Activated CD8-positive, alpha-beta T cell treated with anti-CD3 and anti-CD28 coated beads for 36 hours (primary cell): ENCODE data around the gene ERMAP. TPM values are rescaled to one million over a fixed set of nuclear protein-coding genes. Genes with fewer than 3 reads are reported as not detected.
A peak's percentile ranks its signal among the peaks of the same experiment; 100 is the strongest.

ENCODE experiments used
- ATAC-seq: fragments of 200-7000 bp; cut with Tn5 transposase; one replicate; pipeline ENCODE4 v1.10.0; 2021; ENCODE audit warnings: mild to moderate bottlenecking, moderate library complexity
- CTCF ChIA-PET: fragments of 350-600 bp; sonication (Branson Sonifier 250); formaldehyde crosslinking; loops from one replicate; lab custom pipeline; 2021; ENCODE audit warnings: antibody characterized with exemption; lab: Charles Lee
- POLR2A ChIA-PET: fragments of 350-600 bp; sonication (Branson Sonifier 250); formaldehyde crosslinking; loops from one replicate; lab custom pipeline; 2021; ENCODE audit warnings: antibody characterized with exemption; lab: Charles Lee
- DNase-seq: peaks from one replicate; pipeline ENCODE4 v3.0.0-alpha.2; 2020
- H3K27ac Mint-ChIP-seq: one replicate; pipeline ENCODE4 v1.8.0; 2021; ENCODE audit warnings: mild to moderate bottlenecking, mixed read lengths
- H3K27me3 Mint-ChIP-seq: one replicate; pipeline ENCODE4 v1.8.0; 2021; ENCODE audit warnings: mixed read lengths
- H3K36me3 Mint-ChIP-seq: one replicate; pipeline ENCODE4 v1.8.0; 2021; ENCODE audit warnings: low read depth, mixed read lengths
- H3K4me1 Mint-ChIP-seq: one replicate; pipeline ENCODE4 v1.8.0; 2021; ENCODE audit warnings: low read depth, mixed read lengths
- H3K4me3 Mint-ChIP-seq: one replicate; pipeline ENCODE4 v1.8.0; 2021; ENCODE audit warnings: mild to moderate bottlenecking, moderate library complexity, mixed read lengths
- H3K9me3 Mint-ChIP-seq: one replicate; pipeline ENCODE4 v1.8.0; 2021; ENCODE audit warnings: mixed read lengths
- intact Hi-C: fragments of 100-400 bp; cut with micrococcal nuclease; formaldehyde crosslinking; loops from one replicate; pipeline ENCODE4 v1.10.0; 2022
- total RNA-seq, 2 experiments: library from RNA; stranded (reverse); gene quantifications; one replicate each; pipeline ENCODE4 v1.2.3, GENCODE V29; 2021
- TF ChIP-seq, protein P1 (sequence below): fragments of 200-600 bp; IDR thresholded peaks from one replicate; pipeline ENCODE4 v1.8.0; 2022; ENCODE audit warnings: antibody characterized with exemption, mild to moderate bottlenecking

ERMAP gene
- total RNA-seq, 2 experiments from 2014 or later: 3.9 to 4.4 TPM

DNA sequence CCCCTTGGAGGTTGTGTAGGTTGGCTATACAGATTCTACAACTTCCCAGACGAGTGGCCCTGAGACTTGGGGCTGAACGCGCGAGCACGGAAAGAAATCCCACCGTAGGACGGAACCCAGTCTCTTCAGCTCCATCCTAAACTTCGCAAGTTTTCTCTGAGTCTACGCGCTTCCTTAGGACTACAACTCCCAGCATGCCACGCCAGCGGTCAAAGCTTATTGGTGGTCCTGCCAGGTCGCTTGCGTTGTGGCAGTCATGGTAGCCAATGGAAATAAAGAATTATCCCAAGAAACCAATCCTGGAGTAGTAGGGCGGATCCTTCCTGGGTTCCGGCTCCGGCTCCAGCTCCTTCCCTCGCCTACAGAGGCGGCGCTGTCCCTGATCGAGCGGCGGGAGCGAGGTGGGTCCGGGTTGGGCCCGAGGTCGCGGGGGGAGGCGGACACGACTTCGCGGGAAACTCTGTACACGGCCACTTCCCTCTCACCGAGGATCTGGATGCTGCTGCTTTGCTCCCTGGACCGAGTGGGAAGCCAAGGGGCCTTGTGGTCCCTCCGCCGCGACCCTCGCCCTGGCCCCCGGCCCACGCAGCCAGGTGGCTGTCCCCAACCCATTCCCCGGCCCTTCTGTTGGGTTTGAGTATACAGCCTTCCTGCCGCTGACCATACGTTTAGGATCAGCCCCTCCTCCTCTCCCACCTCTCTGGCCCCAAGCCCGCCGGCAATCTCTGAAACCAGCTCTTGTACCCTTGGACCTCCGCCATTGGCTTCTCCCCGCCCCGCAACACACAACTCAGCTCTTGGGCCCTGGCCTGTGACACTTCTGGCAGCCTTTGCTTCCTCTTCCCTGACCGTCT, 29.6 kb downstream of the ERMAP start, which contains the start of gene ZNF691:
TSS of gene ZNF691 (plus strand) at position 357 of the 854 bp plus-strand sequence. CDS start 3,046 bp downstream, outside the sequence.
- intact Hi-C loops: no loop called here
- Mint-ChIP-seq H3K9me3 (peaks cover 5% of the 10 kb centered on the region), H3K36me3 (peaks cover 49% of the 10 kb centered on the region), H3K27me3 (no peaks in the 10 kb centered on the region), H3K27ac (peak within 1 kb of the TSS; percentile 84), H3K4me1 (peaks cover 28% of the 10 kb centered on the region), H3K4me3 (peak within 1 kb of the TSS; percentile 92)
- peak; percentile 95 for DNase-seq
- peak; percentile 96 for ATAC-seq
- ChIA-PET CTCF (interaction anchor here (0.9 to 4.0 kb wide), 19 partner anchors 8 to 390 kb away, joined by 3 to 16 read pairs (median 4); partner anchors contain the start of genes C1orf50, P3H1, PPCS and SVBP), POLR2A (interaction anchor here (0.6 to 2.9 kb wide), 11 partner anchors 12 to 325 kb away, joined by 3 to 10 read pairs (median 3); partner anchors contain the start of genes C1orf50, ERMAP, P3H1 and SVBP)
- TF ChIP-seq, protein P1, sequence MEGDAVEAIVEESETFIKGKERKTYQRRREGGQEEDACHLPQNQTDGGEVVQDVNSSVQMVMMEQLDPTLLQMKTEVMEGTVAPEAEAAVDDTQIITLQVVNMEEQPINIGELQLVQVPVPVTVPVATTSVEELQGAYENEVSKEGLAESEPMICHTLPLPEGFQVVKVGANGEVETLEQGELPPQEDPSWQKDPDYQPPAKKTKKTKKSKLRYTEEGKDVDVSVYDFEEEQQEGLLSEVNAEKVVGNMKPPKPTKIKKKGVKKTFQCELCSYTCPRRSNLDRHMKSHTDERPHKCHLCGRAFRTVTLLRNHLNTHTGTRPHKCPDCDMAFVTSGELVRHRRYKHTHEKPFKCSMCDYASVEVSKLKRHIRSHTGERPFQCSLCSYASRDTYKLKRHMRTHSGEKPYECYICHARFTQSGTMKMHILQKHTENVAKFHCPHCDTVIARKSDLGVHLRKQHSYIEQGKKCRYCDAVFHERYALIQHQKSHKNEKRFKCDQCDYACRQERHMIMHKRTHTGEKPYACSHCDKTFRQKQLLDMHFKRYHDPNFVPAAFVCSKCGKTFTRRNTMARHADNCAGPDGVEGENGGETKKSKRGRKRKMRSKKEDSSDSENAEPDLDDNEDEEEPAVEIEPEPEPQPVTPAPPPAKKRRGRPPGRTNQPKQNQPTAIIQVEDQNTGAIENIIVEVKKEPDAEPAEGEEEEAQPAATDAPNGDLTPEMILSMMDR: peak; percentile 25

DNA sequence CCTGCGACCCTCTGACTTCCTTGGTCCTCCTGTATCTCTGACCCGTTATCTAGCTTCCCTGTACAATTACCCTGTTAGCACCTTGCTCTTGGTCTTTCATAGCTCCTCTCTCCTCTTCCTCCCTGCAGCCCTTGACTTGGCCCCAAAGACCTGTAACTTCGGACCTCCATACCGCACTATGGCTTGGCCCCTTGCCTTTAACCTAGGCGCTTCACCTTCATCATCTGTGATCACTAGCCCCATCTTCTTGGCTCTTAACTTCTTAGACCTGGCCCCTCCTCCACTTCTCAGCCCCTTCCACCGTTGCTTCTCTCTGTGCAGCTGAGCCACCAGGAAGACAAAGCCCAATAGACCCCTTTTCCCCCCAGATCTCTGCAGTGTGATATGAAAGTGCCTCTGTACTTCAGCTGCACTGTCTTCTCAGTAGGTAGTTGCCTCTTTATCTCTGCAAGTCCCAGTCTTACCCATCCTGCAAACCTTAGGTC, 30.2 kb downstream of the ERMAP start:
- peak; percentile 11 for DNase-seq
- H3K4me3 Mint-ChIP-seq: peak overlapping the region; percentile 92
- ChIA-PET CTCF (interaction anchor here (0.9 to 4.0 kb wide), 14 partner anchors 9 to 226 kb away, joined by 3 to 16 read pairs (median 6); partner anchors contain the start of genes C1orf50, P3H1 and SVBP), POLR2A (interaction anchor here (0.7 to 2.9 kb wide), 6 partner anchors 24 to 164 kb away, joined by 3 to 10 read pairs (median 4); partner anchors contain the start of genes C1orf50, ERMAP, P3H1 and SVBP)
- H3K9me3 Mint-ChIP-seq: peaks cover 5% of the 10 kb centered on the region
- H3K27ac Mint-ChIP-seq: peak overlapping the region; percentile 84
- H3K4me1 Mint-ChIP-seq: peaks cover 28% of the 10 kb centered on the region
- H3K36me3 Mint-ChIP-seq: peaks cover 54% of the 10 kb centered on the region
- intact Hi-C loops: no loop called here
- H3K27me3 Mint-ChIP-seq: no peaks in the 10 kb centered on the region
- ATAC-seq: no peak
- TF ChIP-seq, protein P1: no peak

DNA sequence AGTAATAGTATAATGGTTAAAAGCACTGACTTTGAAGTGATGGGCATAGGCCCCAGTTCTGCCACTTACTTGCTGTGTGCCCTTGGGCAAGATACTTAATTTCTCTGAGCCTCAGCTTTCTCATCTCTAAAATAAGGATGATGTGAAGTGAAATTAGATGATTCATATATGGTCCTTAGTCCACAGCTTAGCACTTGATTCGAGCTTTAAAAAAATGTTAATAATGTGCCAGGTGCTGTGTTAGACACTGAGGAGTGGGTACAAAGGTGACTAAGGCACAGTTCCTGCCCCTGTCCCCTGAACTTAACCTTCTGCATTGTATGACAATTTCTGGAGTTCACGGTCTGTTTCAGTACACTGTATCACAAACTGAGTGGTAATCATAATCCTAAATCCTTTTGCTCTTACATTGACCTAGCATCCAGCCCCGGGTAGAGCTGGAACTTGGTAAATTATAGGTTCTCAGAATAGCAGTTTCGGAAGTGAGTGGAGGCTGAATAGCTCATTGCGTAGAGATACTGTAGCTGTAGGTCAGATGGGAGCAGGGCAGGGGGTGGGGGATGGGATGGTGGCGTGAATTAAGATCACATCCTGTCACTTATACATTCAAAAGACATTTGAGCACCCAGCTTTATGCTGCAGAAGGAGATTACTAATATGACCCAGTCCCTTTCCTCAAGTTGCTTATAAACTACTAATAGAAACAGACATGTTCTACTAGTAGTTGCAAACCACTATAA, 31.0 kb downstream of the ERMAP start:
- DNase-seq (peak; percentile 59), ATAC-seq (peak; percentile 24)
- H3K36me3 Mint-ChIP-seq: peaks cover 58% of the 10 kb centered on the region
- peaks cover 32% of the 10 kb centered on the region for H3K4me1 Mint-ChIP-seq
- intact Hi-C loops: no loop called here
- peak overlapping the region; percentile 84 for H3K27ac Mint-ChIP-seq
- ChIA-PET CTCF (interaction anchor here (1.2 to 4.0 kb wide), 8 partner anchors 12 to 226 kb away, joined by 3 to 16 read pairs (median 5); no protein-coding TSS in a partner anchor), POLR2A (interaction anchor here (0.9 to 1.9 kb wide), 5 partner anchors 12 to 164 kb away, joined by 3 to 5 read pairs (median 4); partner anchors contain the start of genes C1orf50, ERMAP and P3H1)
- peaks cover 5% of the 10 kb centered on the region for H3K9me3 Mint-ChIP-seq
- TF ChIP-seq, protein P1: no peak
- H3K27me3 Mint-ChIP-seq: no peaks in the 10 kb centered on the region
- peak overlapping the region; percentile 92 for H3K4me3 Mint-ChIP-seq

DNA sequence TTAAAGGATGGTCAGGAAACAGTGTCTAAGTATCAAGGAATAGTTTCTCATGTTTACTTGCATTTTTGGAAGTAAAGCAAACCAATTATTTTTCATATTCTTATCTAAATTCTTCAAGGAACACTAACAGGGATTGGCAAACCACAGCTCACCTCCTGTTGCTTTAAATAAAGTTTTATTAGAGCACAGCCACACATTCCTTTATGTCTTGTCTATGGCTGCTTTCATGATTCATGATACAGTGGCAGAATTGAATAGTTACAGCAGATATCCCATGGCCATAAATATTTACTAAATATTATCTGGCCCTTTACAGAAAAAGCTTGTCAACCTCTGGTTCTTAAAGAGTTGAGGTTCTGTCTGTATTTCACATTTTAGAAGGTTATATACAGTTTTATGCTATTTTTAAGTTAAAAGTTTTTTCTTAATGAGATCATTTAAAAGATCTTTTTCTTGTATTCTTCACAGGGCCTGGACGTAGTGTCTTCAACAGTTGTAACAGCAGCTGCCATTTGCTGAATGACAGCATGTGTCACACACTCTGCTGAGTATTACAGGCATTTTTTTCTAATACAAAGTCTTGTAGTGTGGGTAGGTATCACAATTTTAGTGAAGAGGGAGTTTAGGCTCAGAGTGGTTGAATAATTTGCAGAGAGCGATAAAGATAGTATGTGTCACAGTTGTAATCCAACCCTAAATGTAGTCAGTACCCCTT, 32.1 kb downstream of the ERMAP start:
- peaks cover 32% of the 10 kb centered on the region for H3K4me1 Mint-ChIP-seq
- H3K27ac Mint-ChIP-seq: peak overlapping the region; percentile 17
- H3K4me3 Mint-ChIP-seq: no peak overlapping the region
- TF ChIP-seq, protein P1: no peak
- intact Hi-C loops: no loop called here
- H3K36me3 Mint-ChIP-seq: peaks cover 50% of the 10 kb centered on the region
- no peak for DNase-seq
- H3K9me3 Mint-ChIP-seq: peaks cover 5% of the 10 kb centered on the region
- H3K27me3 Mint-ChIP-seq: no peaks in the 10 kb centered on the region
- CTCF ChIA-PET: interaction anchor here (1.2 to 4.0 kb wide), 5 partner anchors 9 to 224 kb away, joined by 3 to 16 read pairs (median 4); no protein-coding TSS in a partner anchor
- no peak for ATAC-seq
- POLR2A ChIA-PET: interaction anchor here (1.9 kb wide), 1 partner anchor 33 kb away, joined by 5 read pairs; the partner anchor contains the start of gene ERMAP
